Tibial artery (tissue), 4 donors: ENCODE results near the gene OXGR1.
"Not testable (repeated sequence)": the region's sequence is repeated elsewhere in the genome, so short reads cannot be mapped to it uniquely, and the experiment has no call there.

Experiments
- DNase-seq, 2 donors: peaks; one replicate each; pipeline ENCODE4 v3.0.0-alpha.2; 2019
- H3K27ac ChIP-seq, 2 donors: fragments of 200-600 bp; sonication (generic) in 1 of 2; 1 replicate in 1 of 2; 2 replicates in 1 of 2; pipeline ENCODE4 v1.5.1; 2018 to 2019; ENCODE audit warnings: mild to moderate bottlenecking in 1 of 2
- H3K27me3 ChIP-seq, 2 donors: fragments of 200-600 bp; sonication (generic) in 1 of 2; one replicate each; pipeline versions ENCODE4 v1.5.1 to v1.6.0; 2016 to 2019
- H3K36me3 ChIP-seq, 3 donors: fragments of 200-600 bp; sonication (generic) in 2 of 3; one replicate each; pipeline ENCODE4 v1.5.1; 2016 to 2019; ENCODE audit warnings: mild to moderate bottlenecking in 2 of 3
- H3K4me1 ChIP-seq, 4 donors: fragments of 200-600 bp; sonication (generic) in 2 of 4; 1 replicate in 3 of 4; 2 replicates in 1 of 4; pipeline ENCODE4 v1.5.1; 2016 to 2019
- H3K4me3 ChIP-seq, 2 donors: fragments of 200-600 bp; sonication (generic) in 1 of 2; 1 replicate in 1 of 2; 2 replicates in 1 of 2; pipeline ENCODE4 v1.5.1; 2018 to 2019; ENCODE audit warnings: mild to moderate bottlenecking in 2 of 2
- H3K9me3 ChIP-seq, 3 donors: fragments of 200-600 bp; sonication (generic) in 1 of 3; one replicate each; pipeline ENCODE4 v1.5.1; 2016 to 2019
- CTCF ChIP-seq, 2 experiments: fragments of 200-600 bp in 1 of 2; fragments of 450-650 bp in 1 of 2; IDR thresholded peaks; one replicate each; pipeline ENCODE4 v1.5.1; 2017 to 2019; ENCODE audit warnings: antibody characterized with exemption in 2 of 2, mild to moderate bottlenecking in 1 of 2, moderate library complexity in 1 of 2
- intact Hi-C: fragments of 100-400 bp; cut with DNase I; formaldehyde crosslinking; loops from one replicate; pipeline ENCODE4 v1.15.0; 2023; ENCODE audit warnings: low total_unique reads

Gene OXGR1

GRCh38 chr13:96988441-96988840, 5.8 kb downstream of the OXGR1 start:
- H3K27ac ChIP-seq: no peak overlapping the region
- no peak for DNase-seq
- H3K9me3 ChIP-seq: no peaks in the 10 kb centered on the region
- no peak for TF ChIP-seq CTCF (IDR thresholded peaks at IDR 0.05)
- no peak overlapping the region for H3K4me3 ChIP-seq
- H3K4me1 ChIP-seq: peaks cover 0 to 1% (median 0%) of the 10 kb centered on the region in 4 donors
- no peaks in the 10 kb centered on the region for H3K36me3 ChIP-seq
- H3K27me3 ChIP-seq: peaks cover 0 to 5% of the 10 kb centered on the region in 2 donors
- intact Hi-C loops: no loop called here

GRCh38 chr13:96984051-96984508, 10.2 kb downstream of the OXGR1 start:
- Histone ChIP-seq H3K36me3 (no peaks in the 10 kb centered on the region), H3K27ac (no peak overlapping the region), H3K4me1 (no peaks in the 10 kb centered on the region), H3K27me3 (no peaks in the 10 kb centered on the region), H3K9me3 (peaks cover 0 to 4% (median 0%) of the 10 kb centered on the region in 3 donors), H3K4me3 (no peak overlapping the region)
- no peak for DNase-seq
- intact Hi-C loops: no loop called here
- TF ChIP-seq CTCF (IDR thresholded peaks at IDR 0.05): no peak

- intact Hi-C loops: no loop called here
- Histone ChIP-seq H3K36me3 (no peaks in the 10 kb centered on the region), H3K4me1 (no peaks in the 10 kb centered on the region), H3K4me3 (no peak overlapping the region), H3K9me3 (peaks cover 0 to 4% (median under 1%) of the 10 kb centered on the region in 3 donors), H3K27ac (no peak overlapping the region), H3K27me3 (peaks cover 0 to 3% of the 10 kb centered on the region in 2 donors)
- no peak for DNase-seq
- no peak for TF ChIP-seq CTCF (IDR thresholded peaks at IDR 0.05)
Measured at GRCh38 chr13:96982672-96983071, 11.6 kb downstream of the OXGR1 start.

- H3K36me3 ChIP-seq, H3K4me3 ChIP-seq, DNase-seq, intact Hi-C loops, H3K4me1 ChIP-seq, H3K27ac ChIP-seq, H3K27me3 ChIP-seq: not testable (repeated sequence)
- H3K9me3 ChIP-seq: peaks cover 0 to 13% (median 13%) of the 10 kb centered on the region in 3 donors
Measured at GRCh38 chr13:96979861-96980260, 14.4 kb downstream of the OXGR1 start.

- H3K27me3 ChIP-seq: no peaks in the 10 kb centered on the region
- DNase-seq: no peak
- no peaks in the 10 kb centered on the region for H3K4me1 ChIP-seq
- H3K27ac ChIP-seq: no peak overlapping the region
- peaks cover 4 to 33% (median 22%) of the 10 kb centered on the region in 3 donors for H3K9me3 ChIP-seq
- no peak for TF ChIP-seq CTCF (IDR thresholded peaks at IDR 0.05)
- no peaks in the 10 kb centered on the region for H3K36me3 ChIP-seq
- no peak overlapping the region for H3K4me3 ChIP-seq
- intact Hi-C loops: no loop called here
Measured at GRCh38 chr13:96968027-96968426, 26.2 kb downstream of the OXGR1 start.

GRCh38 chr13:96967248-96967745, 27.0 kb downstream of the OXGR1 start:
- intact Hi-C loops: no loop called here
- peak in 1 of 2 experiments; percentile 14 for TF ChIP-seq CTCF (IDR thresholded peaks at IDR 0.05)
- Histone ChIP-seq H3K27ac (no peak overlapping the region), H3K4me3 (no peak overlapping the region), H3K36me3 (no peaks in the 10 kb centered on the region), H3K9me3 (peaks cover 4 to 33% (median 22%) of the 10 kb centered on the region in 3 donors), H3K27me3 (no peaks in the 10 kb centered on the region), H3K4me1 (no peaks in the 10 kb centered on the region)
- DNase-seq: no peak
